GM12878 (cell line): ENCODE data around the gene FTCDNL1.

Source experiments
- CTCF ChIP-seq, 3 experiments: IDR thresholded peaks in 2 of 3; conservative IDR thresholded peaks in 1 of 3; 2 replicates each; pipeline ENCODE4 v1.5.1; 2011; ENCODE audit warnings: low read depth in 3 of 3, low read length in 3 of 3, mild to moderate bottlenecking in 3 of 3, control low read depth in 2 of 3, moderate library complexity in 2 of 3, inconsistent platforms in 1 of 3, mixed read lengths in 1 of 3; ENCODE audit not compliant: control insufficient read depth in 2 of 3, insufficient read depth in 1 of 3; ENCODE audit errors: extremely low read depth in 1 of 3
- EP300 ChIP-seq, 2 experiments: fragments of 150-350 bp in 1 of 2; IDR thresholded peaks; 2 replicates each; pipeline ENCODE4 v1.6.1; 2011 to 2012; ENCODE audit warnings: low read depth in 2 of 2, low read length in 2 of 2, borderline replicate concordance in 1 of 2, improper control_type of control experiment in 1 of 2, inconsistent platforms in 1 of 2; ENCODE audit not compliant: control insufficient read depth in 1 of 2
- EZH2 ChIP-seq: IDR thresholded peaks from 2 replicates; pipeline ENCODE4 v1.6.1; 2012; ENCODE audit warnings: low read depth, mild to moderate bottlenecking, control low read depth, inconsistent platforms, low read length, borderline replicate concordance; ENCODE audit not compliant: control insufficient read depth
- HCFC1 ChIP-seq: fragments of 150-350 bp; IDR thresholded peaks from 2 replicates; pipeline ENCODE4 v1.6.1; 2014; ENCODE audit warnings: low read length
- POLR2A ChIP-seq: IDR thresholded peaks from 2 replicates; pipeline ENCODE4 v1.6.1; 2011; ENCODE audit warnings: low read depth, mild to moderate bottlenecking, low read length
- RBBP5 ChIP-seq: fragments of 200-600 bp; sonication (generic); conservative IDR thresholded peaks from 2 replicates; pipeline ENCODE4 v1.6.1; 2016
- RFX5 ChIP-seq: IDR thresholded peaks from 2 replicates; pipeline ENCODE4 v1.6.1; 2011; ENCODE audit warnings: low read depth, low read length, improper control_type of control experiment
- TBL1XR1 ChIP-seq: IDR thresholded peaks from 2 replicates; pipeline ENCODE4 v1.6.1; 2012; ENCODE audit warnings: low read depth, low read length, improper control_type of control experiment

- TF ChIP-seq CTCF (IDR thresholded peaks at IDR 0.05 in 2 of 3, conservative IDR thresholded peaks at IDR 0.05 in 1 of 3; ENCODE audit: control insufficient read depth in 2 of 3, extremely low read depth in 1 of 3, insufficient read depth in 1 of 3, low read depth in 3 of 3, low read length in 3 of 3): no peak
- TF ChIP-seq EZH2: no peak
- no peak for TF ChIP-seq HCFC1
- no peak for TF ChIP-seq RFX5
- TF ChIP-seq TBL1XR1: no peak
- TF ChIP-seq RBBP5: no peak
- no peak for TF ChIP-seq EP300 (IDR thresholded peaks at IDR 0.05; ENCODE audit: borderline replicate concordance in 1 of 2, control insufficient read depth in 1 of 2, low read depth in 2 of 2, low read length in 2 of 2)
- no peak for TF ChIP-seq POLR2A
These were observed 44.8 kb downstream of the FTCDNL1 start for GRCh38 chr2:199806179-199806578.
